Measurements from ENCODE around the gene PUSL1.

Gene PUSL1

DNA sequence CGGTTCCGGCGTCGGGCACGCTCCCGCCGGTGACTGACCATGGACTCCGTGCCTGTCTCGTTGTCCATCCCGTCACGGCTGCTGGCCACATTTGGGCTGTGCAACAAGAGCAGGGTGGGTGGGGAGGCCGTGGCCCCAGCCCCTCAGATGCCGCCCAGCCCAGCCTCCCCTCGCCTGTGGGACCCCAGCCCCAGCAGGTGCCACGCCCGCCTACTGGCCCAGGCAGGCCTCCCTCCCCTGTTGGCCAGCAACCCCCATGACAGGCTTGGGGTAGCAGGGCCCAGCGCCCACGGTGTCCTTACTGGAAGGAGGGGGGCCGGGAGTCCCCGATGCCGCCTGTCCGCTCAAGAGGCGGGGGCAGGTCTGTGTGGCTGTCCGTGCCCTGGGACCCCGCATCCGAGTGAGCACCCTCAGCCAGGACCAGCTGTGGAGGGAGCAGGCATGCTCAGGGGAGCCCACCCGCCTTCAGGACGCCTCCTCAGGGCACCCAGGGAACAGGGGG, 33.7 kb downstream of the PUSL1 start:
- DNase-seq: no peak

DNA sequence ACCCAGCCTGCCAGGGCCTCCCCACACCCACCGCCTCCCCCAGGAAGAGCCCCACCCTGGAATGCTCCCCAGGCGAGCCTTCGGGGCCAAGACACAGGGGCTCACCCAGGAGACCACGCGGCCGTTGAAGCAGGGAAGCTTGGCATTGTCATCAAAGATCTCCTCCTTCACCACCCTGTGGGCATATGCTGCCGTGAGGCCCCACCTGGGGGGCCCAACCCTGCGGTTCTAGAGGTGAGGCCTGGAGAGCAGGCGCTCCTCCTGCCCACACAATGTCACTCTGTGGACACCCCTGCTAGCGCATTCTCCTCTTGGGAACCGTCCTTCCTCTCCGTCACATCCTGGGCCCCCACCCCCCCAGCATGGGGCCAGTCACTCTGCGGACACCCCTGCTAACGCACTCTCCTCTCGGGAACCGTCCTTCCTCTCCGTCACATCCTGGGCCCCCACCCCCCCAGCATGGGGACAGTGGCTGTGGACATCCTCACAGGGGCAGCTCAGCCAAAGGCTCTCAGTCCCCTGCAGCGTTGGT, 34.3 kb downstream of the PUSL1 start:
- DNase-seq: no peak

DNA sequence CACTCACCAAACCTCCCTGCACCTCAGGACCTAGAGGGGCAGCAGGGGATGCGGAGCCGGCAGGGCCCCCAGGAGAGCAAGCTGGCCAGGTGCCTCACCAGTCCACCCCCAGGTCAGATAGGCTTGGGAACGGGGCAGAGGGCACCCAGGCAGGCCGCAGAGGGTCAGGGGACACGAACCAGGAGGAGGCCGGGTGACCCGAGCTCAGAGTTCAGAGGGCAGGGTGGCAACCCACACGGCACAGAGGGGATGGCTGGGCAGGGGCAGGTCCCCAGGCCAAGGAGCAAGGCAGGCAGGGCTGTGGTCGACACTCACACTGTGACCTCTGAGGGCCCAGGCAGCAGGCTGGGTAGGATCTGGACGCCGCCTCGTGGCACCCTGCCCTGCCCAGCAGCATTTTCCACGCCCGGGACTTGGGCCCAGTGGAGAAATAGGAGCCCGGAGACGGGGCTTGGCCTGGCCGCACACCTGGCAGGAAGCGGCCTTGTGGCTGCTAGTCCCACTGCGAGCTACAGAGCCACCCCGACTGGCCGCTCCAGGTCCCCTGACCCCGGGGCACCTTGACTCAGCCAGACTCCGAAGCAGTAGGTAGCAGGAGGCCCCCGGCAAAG, 35.5 kb downstream of the PUSL1 start:
- no peak for DNase-seq

DNA sequence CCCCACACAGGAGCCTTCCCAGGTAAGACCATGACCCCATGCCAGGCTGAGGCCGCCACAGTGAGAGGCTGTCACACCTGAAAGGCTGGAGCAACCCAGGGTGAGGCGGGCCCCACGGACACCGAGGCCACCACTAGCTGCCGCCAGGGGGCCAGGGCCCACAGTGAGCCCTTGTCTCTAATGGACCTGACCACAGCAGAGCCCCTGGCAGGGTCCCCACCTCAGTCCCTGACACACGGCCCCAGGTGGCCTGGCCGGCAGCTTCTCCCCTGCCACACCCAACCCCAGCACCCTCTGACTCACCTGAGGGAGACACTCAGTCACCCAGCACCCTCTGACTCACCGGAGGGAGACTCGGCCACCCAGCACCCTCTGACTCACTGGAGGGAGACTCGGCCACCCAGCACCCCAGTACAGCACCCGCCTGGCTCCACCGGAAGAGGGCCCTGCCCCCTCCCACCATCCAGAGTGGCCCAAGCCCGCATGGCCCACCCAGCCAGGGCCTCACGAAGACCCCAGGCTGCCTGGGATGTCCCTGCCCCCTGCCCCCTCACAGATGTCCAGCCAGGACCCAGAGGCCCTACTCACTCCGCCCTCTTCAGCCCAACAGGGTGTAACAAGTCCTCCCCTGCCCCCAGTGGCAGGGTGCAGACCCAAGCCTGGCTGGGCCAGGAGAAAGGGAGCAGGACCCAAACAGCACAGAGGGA, 36.4 kb downstream of the PUSL1 start:
- peak; percentile 79 for DNase-seq

DNA sequence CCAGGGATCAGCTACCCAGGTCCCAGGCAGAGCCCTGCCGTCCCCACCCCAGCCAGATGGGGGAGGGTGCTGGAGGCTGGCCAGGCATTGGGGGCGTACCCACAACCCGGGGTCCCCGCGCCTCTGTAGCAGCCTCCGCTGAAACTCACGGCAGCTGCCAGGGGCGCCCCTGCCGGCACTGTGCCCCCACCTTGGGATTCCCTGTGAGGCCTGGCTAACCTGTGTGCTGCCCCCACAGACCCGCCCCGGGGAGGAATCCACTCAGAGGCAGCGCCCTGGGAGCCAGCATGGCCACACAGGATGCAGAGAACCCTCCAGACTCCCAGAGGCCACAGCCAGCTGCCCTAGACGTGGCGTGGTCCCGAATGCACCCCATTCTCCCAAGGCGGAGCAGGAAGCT, 37.0 kb downstream of the PUSL1 start:
- no peak for DNase-seq

DNA sequence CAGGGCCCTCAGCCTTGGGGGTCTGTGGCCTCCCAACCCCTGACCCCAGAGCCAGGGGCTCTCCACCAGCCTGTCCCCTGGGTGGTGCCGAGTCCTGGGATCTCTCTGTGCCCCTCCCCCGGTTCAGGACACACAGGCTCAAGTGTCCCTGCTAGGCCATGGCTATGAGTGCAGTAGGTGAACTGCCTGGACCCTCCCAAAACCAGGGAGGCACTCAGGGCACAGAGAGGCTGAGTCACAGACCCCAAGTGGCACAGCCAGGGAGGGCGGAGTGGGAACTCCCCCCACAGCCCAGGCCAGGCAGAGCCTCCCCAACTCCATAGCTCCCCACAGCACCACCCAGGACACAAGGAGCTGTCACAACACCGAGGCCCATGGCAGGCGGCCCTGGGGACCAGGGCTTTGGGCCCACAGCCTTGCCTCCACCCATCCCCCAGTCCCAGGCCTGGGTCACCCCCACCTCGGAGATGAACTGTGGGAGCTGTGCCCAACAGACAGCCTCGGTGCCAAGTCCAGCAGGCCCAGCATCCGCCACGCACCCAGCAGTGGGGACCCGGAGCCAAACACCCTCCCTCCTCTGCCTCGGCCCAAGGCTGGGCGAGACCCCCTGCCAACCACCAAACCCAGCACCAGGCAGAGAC, 37.6 kb downstream of the PUSL1 start:
- DNase-seq: no peak

DNA sequence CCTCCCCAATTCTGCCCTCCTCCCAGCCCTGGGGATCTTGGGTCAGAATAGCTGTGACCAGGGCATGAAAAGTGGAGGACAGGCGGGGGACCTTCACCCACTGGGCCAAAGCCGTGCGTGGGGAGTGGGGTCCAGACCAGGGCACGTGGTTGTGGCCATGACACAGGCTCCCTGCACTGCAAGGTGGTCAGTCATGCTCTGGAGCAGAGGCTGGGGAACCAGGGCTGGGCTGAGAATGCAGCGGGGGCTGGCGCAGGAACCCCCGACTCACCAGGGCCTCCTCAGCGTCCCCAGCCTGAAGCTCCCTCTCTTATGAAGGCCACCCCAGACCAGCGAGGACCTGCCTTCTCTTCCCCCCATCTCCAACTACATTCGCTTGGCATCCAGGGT, 38.1 kb downstream of the PUSL1 start:
- DNase-seq: no peak

DNA sequence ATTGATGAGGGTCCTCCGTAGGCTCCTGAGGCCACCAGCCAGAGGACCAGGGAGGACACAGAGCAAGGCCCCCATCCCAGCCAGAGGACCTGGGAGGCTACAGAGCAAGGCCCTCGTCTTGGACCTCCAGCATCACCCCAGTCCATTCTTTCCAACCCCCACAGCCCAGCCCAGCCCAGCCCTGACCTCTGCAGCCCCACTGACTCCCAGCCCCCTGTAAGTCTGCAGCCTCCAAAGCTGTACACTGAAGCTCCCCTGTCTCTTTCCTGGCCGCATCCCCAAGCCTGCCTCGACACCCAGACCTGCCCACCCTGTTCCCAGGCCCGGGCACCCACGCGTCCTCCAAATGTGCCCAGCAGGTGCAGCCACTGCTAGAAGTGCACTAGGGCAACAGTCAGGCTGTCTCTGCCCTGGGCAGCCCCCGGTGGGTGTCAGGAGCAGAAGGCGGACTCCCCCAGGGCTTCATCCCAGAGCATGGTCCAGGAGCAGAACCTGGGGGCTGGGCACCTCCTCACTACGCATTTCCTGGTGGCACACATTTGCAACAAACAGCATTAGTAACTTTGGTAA, 38.7 kb downstream of the PUSL1 start:
- DNase-seq: no peak

DNA sequence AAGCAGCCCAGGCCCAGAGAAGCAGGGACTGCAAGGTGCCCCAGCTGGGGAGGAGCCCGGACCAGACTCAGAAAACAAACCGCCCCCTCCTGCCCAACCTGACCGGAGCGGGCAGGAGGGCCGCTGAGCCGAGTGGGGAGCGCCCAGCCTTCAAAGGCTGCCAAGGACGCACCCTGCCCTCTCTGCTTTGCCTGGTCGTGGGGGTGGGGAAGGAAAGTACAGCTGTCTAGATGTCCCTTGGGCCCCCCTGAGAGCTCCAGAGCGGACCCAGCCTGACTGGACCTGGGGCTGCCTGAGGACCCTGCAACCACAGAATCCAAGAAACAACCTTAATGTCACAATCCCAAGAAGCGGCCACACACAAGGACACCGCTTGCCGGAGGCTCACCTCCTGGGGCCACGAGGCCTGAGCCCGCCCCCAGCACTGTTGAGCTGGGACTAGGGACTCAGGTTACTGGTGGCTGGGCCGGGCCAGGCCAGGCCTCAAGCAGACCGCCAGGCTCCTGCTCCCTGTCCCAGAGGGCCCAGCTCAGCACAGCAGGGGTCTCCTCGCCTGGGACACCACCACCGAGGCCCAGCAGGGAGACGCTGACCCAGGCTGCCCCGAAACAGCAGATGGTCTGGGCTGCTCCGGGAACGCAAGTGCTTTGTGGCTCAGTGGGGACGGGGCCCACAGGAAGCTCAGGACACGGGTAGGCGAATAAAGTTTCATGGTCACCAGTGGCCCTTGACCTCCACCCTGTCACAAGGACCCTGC, 39.4 kb downstream of the PUSL1 start:
- no peak for DNase-seq

DNA sequence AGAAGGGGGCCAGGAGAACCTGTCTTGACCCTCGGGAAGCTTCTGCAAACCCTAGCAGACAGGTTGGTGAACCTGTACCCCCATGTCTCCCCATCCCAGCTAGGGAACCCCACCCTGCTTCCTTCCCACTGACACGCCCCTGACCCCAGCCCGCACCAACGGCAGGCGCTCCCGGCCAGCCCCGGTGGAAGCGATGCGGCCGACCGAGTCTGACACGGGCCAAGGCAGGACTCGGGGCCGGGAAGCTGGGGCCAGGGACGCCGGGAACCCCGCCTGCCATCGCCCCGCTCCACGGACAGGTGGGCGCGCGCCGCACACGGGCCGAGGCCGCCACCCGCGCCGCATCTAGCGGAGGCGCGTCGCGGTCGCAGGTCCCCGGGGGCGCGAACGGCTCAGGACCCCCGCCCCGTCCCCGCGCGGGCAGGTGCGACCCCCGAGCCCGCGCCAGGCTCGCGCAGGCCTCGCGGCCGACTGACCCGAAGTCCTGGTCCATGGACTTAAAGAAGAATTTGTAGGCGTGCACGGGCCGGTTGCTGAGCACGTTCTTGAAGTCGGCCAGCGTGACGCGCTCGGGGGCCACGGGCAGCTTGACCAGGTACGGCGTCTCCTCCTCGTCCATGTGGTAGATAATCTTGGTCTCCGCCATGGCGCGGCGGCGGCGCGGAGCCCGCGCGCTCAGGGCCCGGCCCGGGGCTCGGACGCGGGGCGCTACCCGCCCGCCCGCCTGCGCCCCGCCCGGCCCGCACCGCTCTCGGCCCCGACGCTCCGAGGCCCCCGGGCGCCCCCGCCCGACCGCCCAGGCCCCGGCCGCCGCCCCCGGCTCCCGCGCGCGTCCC, 40.2 kb downstream of the PUSL1 start:
- DNase-seq: no peak

DNA sequence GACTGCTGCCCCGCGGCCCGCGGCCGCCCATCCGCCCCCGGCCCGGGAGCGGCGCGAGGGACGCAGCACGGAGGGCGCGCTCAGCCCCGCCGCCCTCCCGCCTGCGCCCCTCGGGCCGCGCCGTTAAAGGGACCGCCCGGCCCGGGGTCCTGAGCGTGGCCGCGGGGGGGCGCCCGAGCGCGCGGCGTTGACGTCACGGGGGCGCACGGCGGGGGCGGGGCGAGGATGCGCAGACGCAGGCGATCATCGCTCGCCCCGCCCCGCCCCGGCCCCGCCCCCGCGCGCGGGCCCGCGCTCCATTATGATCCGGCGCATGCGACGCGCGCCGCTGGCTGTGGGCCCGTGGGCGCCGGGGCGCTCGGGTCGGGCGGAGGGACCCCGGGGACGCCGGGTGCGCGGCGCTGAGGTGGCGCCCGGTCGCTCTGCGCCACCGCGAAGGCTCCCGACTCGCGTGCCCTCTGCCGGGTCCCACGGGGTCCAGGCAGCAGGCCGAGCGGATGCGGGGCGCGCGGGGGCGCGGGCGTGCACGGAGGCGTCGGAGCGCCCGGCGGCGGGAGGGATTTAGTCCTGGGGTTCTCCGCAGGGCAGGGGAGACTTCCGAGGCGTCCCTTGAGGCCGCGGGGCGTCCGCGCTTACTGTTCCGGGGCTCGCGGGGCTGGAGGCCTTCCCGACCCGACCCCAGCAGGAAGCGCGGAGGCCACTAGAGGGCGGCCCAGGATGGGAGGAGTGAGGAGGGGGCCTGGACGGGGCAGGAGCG, 41.0 kb downstream of the PUSL1 start, which contains the start of gene DVL1:
DVL1 (minus strand) TSS at position 163 of the 757 bp plus-strand sequence. CDS start 353 bp downstream, outside the sequence.
- peak; percentile 56 for DNase-seq

DNA sequence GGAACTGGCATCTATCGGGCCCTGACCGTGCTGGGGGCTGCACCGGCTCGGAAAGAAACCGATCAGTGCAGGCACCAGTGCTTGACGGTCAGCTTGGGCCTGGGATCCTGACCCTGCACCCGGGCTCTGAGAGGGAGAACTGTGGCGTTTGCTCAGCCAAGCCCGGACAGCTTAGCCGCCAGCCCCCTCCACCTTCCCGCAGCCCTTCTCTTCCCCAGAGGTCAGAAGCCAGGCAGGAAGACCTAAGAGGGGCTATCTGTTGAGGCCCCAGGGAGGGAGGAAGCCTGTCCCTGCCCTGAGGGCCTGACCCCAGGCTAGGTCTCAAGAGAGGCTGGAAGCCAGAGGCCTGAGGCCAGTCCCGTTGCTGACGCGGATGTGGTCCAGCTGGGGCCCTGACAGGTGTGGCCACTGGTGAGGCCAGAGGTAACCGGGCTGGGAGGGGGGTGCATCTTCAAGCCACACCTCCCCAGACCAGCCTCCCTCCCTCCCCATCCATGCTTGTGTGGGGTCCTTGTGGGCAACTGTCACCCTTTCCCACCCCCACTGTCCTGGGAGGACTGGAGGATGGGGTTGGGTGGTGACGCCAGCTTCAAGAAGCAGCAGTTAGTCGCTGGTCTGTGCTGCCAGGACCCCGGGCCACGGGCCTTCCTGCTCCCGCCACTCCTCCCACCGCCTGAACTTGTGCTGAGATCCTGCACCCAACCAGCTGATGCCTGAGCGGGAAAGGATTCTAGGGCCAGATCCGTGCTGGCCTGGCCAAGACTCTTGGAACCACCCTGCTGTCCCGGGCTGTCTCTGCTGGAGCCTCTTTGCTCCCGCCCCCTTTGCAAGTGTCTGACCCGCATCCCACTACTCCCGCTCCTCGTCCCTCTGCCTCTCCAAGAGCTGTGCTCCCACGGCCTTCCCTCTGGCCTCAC, 43.4 kb downstream of the PUSL1 start:
- no peak for DNase-seq

DNA sequence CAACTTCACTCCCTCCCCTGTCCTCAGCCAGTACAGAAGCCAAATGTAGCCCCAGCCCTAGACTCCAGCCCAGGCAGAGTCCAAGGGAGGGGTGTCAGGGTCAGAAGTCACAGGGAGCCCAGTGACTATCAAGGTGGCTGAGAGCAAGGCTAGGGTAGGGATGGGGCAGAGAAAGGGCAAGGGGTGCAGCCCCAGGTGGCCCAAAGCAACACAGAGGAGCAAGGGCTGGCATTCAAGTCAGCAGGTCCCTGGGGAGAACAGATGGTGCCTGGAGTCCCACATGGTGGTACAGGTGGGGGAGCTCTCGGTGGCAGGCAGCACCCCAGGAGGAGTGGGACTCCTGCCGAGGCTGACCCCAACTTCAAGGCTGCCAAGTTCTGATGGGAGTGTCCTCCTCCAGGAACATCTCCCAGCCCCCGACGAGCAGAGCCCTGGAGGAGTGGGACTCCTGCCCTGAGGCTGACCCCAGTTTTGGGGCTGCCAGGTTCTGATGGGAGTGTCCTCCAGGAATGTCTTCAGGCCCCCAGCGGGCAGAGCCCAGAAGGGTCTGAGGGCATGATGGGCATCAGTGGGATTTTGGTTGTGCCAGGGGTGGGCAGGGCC, 44.5 kb downstream of the PUSL1 start:
- DNase-seq: no peak

DNA sequence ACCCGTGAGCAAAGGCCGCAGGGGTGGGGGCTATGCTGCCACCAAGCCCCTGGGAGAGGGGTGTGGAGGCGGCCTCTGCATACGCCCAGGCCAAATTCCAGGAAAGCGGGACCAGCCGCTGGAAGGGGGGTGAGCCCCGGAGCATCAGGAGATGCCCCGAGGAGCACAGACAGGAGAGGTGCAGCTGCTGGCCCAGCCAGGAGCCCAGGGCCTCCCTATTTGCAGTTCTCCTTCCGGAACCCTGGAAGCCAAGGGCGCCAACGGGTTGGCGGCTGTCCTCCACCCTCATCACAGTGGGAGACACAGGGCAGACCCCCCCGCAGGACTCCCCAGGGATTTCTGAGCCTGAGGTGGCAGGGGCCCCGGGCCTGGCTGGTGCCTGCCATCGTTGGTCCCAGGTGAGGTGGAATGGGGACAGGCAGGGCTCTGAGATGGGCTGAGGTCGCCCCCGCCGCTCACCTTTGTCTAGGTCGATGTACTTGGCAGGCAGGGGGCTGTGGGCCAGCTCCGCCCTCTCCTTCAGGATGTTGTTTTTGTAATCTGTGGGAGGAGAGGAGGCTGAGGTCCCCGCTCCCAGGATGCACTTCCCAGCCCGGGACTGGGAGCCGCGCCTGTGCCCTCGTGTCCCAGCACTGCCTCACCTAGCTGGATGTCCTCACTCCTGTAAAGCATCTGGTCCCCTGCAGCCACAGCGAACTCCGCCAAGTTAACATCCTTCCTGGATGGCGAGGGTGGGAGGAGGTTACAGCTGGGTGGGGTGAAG, 45.2 kb downstream of the PUSL1 start:
- no peak for DNase-seq

DNA sequence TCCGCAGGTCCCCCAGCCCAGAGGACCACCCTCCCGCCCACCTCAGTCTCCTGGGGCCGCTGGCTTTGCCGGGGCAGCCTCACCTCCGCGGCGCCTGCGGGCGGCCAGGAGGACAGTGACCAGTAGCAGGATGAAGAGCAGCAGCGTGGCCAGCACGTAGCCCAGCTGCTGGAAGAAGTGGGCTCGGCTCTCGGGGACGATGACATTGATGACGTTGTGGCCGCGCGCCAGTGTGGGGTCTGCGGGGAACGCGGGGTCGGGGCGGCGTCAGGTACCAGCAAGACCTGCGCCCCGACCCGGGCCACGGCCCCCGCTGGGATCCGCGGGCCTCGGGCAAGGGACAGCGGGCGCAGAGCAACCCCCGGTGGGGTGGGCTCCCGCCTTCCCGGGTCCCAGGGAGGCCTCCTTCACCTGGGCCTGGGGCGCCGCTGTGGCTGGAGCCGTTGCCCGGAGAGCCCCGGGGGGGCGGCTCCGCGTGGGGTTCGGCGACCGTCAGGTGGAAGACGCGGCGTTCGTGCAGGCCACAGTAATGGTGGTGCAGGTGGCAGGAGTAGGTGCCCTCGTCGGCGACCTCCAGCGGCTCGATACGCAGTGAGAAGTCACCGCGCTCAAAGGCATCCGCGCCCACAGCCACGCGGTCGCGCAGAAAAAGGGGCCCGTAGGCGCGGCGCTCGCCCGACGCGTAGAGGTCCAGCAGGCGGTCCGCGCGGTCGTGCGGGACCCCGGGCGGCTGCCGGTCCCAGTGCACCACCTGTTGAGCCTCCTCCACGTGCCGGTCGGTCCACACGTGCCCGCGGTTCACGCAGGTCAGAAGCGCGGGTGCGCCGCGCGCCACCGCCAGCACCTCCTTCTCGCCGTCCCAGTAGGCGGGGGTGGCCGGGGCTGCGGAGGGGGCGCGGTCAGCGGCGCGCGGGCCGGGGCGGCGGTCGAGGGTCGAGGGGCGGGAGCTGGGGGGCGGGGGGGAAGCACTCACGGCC, 46.2 kb downstream of the PUSL1 start:
- DNase-seq: no peak

DNA sequence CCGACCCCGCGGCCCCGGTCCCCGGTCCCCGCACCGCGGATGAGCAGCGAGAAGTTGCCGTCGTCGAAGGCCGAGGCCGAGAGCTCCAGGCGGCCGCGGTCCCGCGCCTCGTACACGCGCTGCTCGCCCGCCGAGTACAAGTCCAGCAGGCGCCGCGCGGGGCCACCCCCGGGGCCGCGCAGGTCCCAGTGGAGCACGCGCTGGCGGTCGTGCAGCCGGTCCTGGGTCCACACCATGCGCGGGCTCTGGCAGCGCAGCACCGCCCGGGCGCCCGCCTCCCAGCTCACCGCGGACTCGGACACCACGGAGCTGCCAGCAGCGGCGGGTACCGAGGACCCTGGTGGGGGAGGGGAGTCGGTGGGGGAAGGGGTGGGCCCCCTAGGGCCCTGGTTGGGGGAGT, 47.0 kb downstream of the PUSL1 start:
- DNase-seq: no peak

DNA sequence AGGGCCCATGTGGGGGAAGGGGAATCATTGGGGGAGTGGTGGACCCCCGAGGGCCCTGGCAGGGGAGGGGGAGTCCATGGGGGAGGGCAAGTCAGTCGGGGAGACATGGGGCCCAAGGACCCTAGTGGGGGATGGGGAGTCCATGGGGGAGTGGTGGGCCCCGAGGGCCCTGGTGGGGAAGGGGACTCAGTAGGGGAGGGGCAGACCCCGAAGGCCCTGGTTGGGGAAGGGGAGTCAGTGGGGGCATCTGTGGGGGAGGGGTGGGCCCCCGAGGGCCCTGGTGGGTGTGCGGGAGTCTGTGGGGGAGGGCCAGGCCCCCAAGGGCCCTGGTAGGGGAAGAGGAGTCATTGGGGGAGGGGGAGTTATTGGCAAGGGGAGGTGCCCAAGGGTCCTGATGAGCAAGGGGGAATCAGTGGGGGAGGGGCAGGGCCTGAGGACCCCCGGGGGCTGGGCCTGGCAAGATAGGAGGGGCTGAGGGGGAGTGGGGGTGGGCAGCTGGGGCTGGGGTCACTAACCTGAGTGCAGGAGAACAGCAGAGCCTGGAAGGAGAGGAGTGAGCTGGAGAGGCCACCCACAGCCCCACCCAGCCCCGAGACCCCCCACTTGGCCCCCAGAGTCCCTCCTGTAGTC, 47.9 kb downstream of the PUSL1 start:
- no peak for DNase-seq
